ENCODE results near the gene GALNT11. TPM values are rescaled to one million over a fixed set of nuclear protein-coding genes. Genes with fewer than 3 reads are reported as not detected.
A peak's percentile ranks its signal among the peaks of the same experiment; 100 is the strongest.

GALNT11 gene
- total RNA-seq, 1 donor = 42.7 TPM

GRCh38 chr7:152131981-152132494 lies 106.6 kb downstream of the GALNT11 start:
- H3K4me2 ChIP-seq (ENCODE audit: insufficient read depth, low read length) = no peak overlapping the region
- H2AFZ ChIP-seq (ENCODE audit: low read length) = no peak overlapping the region
- DNase-seq (ENCODE audit: insufficient read length, low spot score, missing footprints) = no peak
- no peaks in the 10 kb centered on the region for H3K79me2 ChIP-seq (ENCODE audit: insufficient read depth, low read length)
- H3K9me3 ChIP-seq (ENCODE audit: low read depth, low read length) = peaks cover 8% of the 10 kb centered on the region
- no peak overlapping the region for H3K4me3 ChIP-seq (ENCODE audit: insufficient read depth, low read length)
- no peak for TF ChIP-seq CTCF (IDR thresholded peaks at IDR 0.05; ENCODE audit: extremely low read depth, low read depth, low read length)
- peaks cover 2% of the 10 kb centered on the region for H4K20me1 ChIP-seq (ENCODE audit: insufficient read depth, low read length)
- peaks cover 13% of the 10 kb centered on the region for H3K4me1 ChIP-seq (ENCODE audit: insufficient read depth, low read length)
- peaks cover 41% of the 10 kb centered on the region for H3K36me3 ChIP-seq (ENCODE audit: insufficient read depth, low read length)
- no peak overlapping the region for H3K27ac ChIP-seq (ENCODE audit: low read depth, low read length)
- H3K27me3 ChIP-seq (ENCODE audit: insufficient read depth, low read length) = no peaks in the 10 kb centered on the region

GRCh38 chr7:152132812-152133211 lies 107.3 kb downstream of the GALNT11 start:
- no peak overlapping the region for H3K4me3 ChIP-seq (ENCODE audit: insufficient read depth, low read length)
- TF ChIP-seq CTCF (IDR thresholded peaks at IDR 0.05; ENCODE audit: extremely low read depth, low read depth, low read length) = no peak
- H3K9me3 ChIP-seq (ENCODE audit: low read depth, low read length) = peaks cover under 1% of the 10 kb centered on the region
- H2AFZ ChIP-seq (ENCODE audit: low read length) = no peak overlapping the region
- peaks cover 7% of the 10 kb centered on the region for H4K20me1 ChIP-seq (ENCODE audit: insufficient read depth, low read length)
- no peaks in the 10 kb centered on the region for H3K27me3 ChIP-seq (ENCODE audit: insufficient read depth, low read length)
- H3K36me3 ChIP-seq (ENCODE audit: insufficient read depth, low read length) = peaks cover 40% of the 10 kb centered on the region
- H3K4me1 ChIP-seq (ENCODE audit: insufficient read depth, low read length) = peaks cover 18% of the 10 kb centered on the region
- no peaks in the 10 kb centered on the region for H3K79me2 ChIP-seq (ENCODE audit: insufficient read depth, low read length)
- no peak overlapping the region for H3K4me2 ChIP-seq (ENCODE audit: insufficient read depth, low read length)
- no peak overlapping the region for H3K27ac ChIP-seq (ENCODE audit: low read depth, low read length)
- DNase-seq (ENCODE audit: insufficient read length, low spot score, missing footprints) = no peak

- Histone ChIP-seq H3K4me1 (ENCODE audit: insufficient read depth, low read length) (peaks cover 18% of the 10 kb centered on the region), H3K36me3 (ENCODE audit: insufficient read depth, low read length) (peaks cover 43% of the 10 kb centered on the region)
Measured at GRCh38 chr7:152133804-152134203, 108.3 kb downstream of the GALNT11 start.

GRCh38 chr7:152136686-152137085 lies 111.2 kb downstream of the GALNT11 start:
- Histone ChIP-seq H3K4me2 (ENCODE audit: insufficient read depth, low read length) (peak overlapping the region; percentile 76), H3K79me2 (ENCODE audit: insufficient read depth, low read length) (no peaks in the 10 kb centered on the region), H2AFZ (ENCODE audit: low read length) (no peak overlapping the region), H3K9me3 (ENCODE audit: low read depth, low read length) (no peaks in the 10 kb centered on the region), H3K4me1 (ENCODE audit: insufficient read depth, low read length) (peaks cover 18% of the 10 kb centered on the region), H3K36me3 (ENCODE audit: insufficient read depth, low read length) (peaks cover 46% of the 10 kb centered on the region), H3K27ac (ENCODE audit: low read depth, low read length) (peak overlapping the region; percentile 77), H3K27me3 (ENCODE audit: insufficient read depth, low read length) (no peaks in the 10 kb centered on the region), H4K20me1 (ENCODE audit: insufficient read depth, low read length) (peaks cover 26% of the 10 kb centered on the region), H3K4me3 (ENCODE audit: insufficient read depth, low read length) (peak overlapping the region; percentile 45)
- no peak for TF ChIP-seq CTCF (IDR thresholded peaks at IDR 0.05; ENCODE audit: extremely low read depth, low read depth, low read length)
- DNase-seq (ENCODE audit: insufficient read length, low spot score, missing footprints) = peak; percentile 88

More at GRCh38 chr7:152133804-152134203, 108.3 kb downstream of the GALNT11 start:
- no peak for TF ChIP-seq CTCF (IDR thresholded peaks at IDR 0.05; ENCODE audit: extremely low read depth, low read depth, low read length)
- Histone ChIP-seq H4K20me1 (ENCODE audit: insufficient read depth, low read length) (peaks cover 11% of the 10 kb centered on the region), H3K9me3 (ENCODE audit: low read depth, low read length) (no peaks in the 10 kb centered on the region), H3K27ac (ENCODE audit: low read depth, low read length) (no peak overlapping the region), H3K79me2 (ENCODE audit: insufficient read depth, low read length) (no peaks in the 10 kb centered on the region), H3K4me3 (ENCODE audit: insufficient read depth, low read length) (no peak overlapping the region), H3K27me3 (ENCODE audit: insufficient read depth, low read length) (no peaks in the 10 kb centered on the region), H3K4me2 (ENCODE audit: insufficient read depth, low read length) (no peak overlapping the region), H2AFZ (ENCODE audit: low read length) (no peak overlapping the region)
- DNase-seq (ENCODE audit: insufficient read length, low spot score, missing footprints) = no peak
